H1 (cell line): ENCODE data around the gene MDFI. TPM values are rescaled to one million over a fixed set of nuclear protein-coding genes. Genes with fewer than 3 reads are reported as not detected.
A peak's percentile ranks its signal among the peaks of the same experiment; 100 is the strongest.

Source experiments
- CTCF ChIA-PET: fragments of 300-600 bp; sonication (Branson Sonifier 250); formaldehyde crosslinking; loops from one replicate; lab custom pipeline; 2021; ENCODE audit not compliant: partially characterized antibody; lab: Charles Lee
- POLR2A ChIA-PET: fragments of 300-600 bp; sonication (Branson Sonifier 250); formaldehyde crosslinking; loops from one replicate; lab custom pipeline; 2021; ENCODE audit warnings: inconsistent platforms; ENCODE audit not compliant: partially characterized antibody; lab: Charles Lee
- DNase-seq, 2 experiments: peaks; one replicate each; pipeline versions ENCODE4 v3.0.0 to v3.0.0-alpha.2; 2010 to 2022; ENCODE audit warnings: low spot score in 2 of 2, low read depth in 1 of 2, mixed read lengths in 1 of 2
- FAIRE-seq: peaks from 2 replicates; lab custom pipeline; 2011; peaks lifted over from hg19 to GRCh38; lab: Jason Lieb, UNC
- H2AFZ ChIP-seq: 2 replicates; pipeline ENCODE4 v1.8.1; 2012; ENCODE audit warnings: low read length, inconsistent platforms
- H2AK5ac ChIP-seq: 2 replicates; pipeline ENCODE4 v1.6.1; 2013; ENCODE audit warnings: low read depth, low read length
- H2BK120ac ChIP-seq: replicated peaks from 2 replicates; pipeline ENCODE3; 2013; ENCODE audit warnings: low read depth, low read length, inconsistent platforms
- H2BK12ac ChIP-seq: 2 replicates; pipeline ENCODE4 v1.6.1; 2013; ENCODE audit warnings: low read depth, low read length
- H2BK15ac ChIP-seq: 2 replicates; pipeline ENCODE4 v1.6.1; 2013; ENCODE audit warnings: low read length
- H2BK20ac ChIP-seq: 2 replicates; pipeline ENCODE4 v1.6.1; 2013; ENCODE audit warnings: low read length
- H2BK5ac ChIP-seq: 2 replicates; pipeline ENCODE4 v1.6.1; 2013; ENCODE audit warnings: low read depth, low read length
- H3K14ac ChIP-seq: 2 replicates; pipeline ENCODE4 v1.6.1; 2013; ENCODE audit warnings: inconsistent platforms; ENCODE audit not compliant: insufficient read length
- H3K18ac ChIP-seq: 2 replicates; pipeline ENCODE4 v1.6.1; 2013; ENCODE audit warnings: low read length; ENCODE audit errors: extremely low read depth
- H3K23ac ChIP-seq: 2 replicates; pipeline ENCODE4 v1.6.1; 2013; ENCODE audit warnings: inconsistent platforms; ENCODE audit not compliant: insufficient read length
- H3K23me2 ChIP-seq: 2 replicates; pipeline ENCODE4 v1.6.1; 2013; ENCODE audit warnings: low read depth, low read length
- H3K27ac ChIP-seq: 2 replicates; pipeline ENCODE4 v1.6.1; 2011; ENCODE audit warnings: low read depth, low read length, inconsistent platforms
- H3K27me3 ChIP-seq, 4 experiments: replicated peaks in 1 of 4; 1 replicate in 1 of 4; 2 replicates in 3 of 4; pipeline versions ENCODE4 v1.6.1 to v1.8.1; 2011 to 2013; ENCODE audit warnings: low read length in 3 of 4, mild to moderate bottlenecking in 3 of 4, inconsistent platforms in 2 of 4, mixed read lengths in 2 of 4, moderate library complexity in 1 of 4; ENCODE audit not compliant: control insufficient read depth in 3 of 4, insufficient read depth in 3 of 4; ENCODE audit errors: extremely low read depth in 1 of 4
- H3K36me3 ChIP-seq, 4 experiments: 2 replicates each; pipeline versions ENCODE4 v1.6.1 to v1.8.1; 2011 to 2013; ENCODE audit warnings: mild to moderate bottlenecking in 4 of 4, low read length in 3 of 4, moderate library complexity in 2 of 4, control low read depth in 1 of 4, inconsistent platforms in 1 of 4; ENCODE audit not compliant: insufficient read depth in 4 of 4, control insufficient read depth in 2 of 4
- H3K4ac ChIP-seq: replicated peaks from 2 replicates; pipeline ENCODE3; 2013; ENCODE audit warnings: low read length, low read depth, mixed read lengths, inconsistent platforms; ENCODE audit not compliant: insufficient read length
- H3K4me1 ChIP-seq, 4 experiments: replicated peaks in 1 of 4; 1 replicate in 1 of 4; 2 replicates in 3 of 4; pipeline versions ENCODE4 v1.6.1 to v1.8.1; 2011 to 2013; ENCODE audit warnings: low read length in 3 of 4, inconsistent platforms in 2 of 4, mixed read lengths in 1 of 4; ENCODE audit not compliant: insufficient read depth in 4 of 4, control insufficient read depth in 3 of 4
- H3K4me2 ChIP-seq, 2 experiments: 2 replicates each; pipeline versions ENCODE4 v1.6.1 to v1.8.1; 2011 to 2013; ENCODE audit warnings: low read depth in 2 of 2, low read length in 2 of 2, control low read depth in 1 of 2, inconsistent platforms in 1 of 2, mild to moderate bottlenecking in 1 of 2; ENCODE audit not compliant: insufficient read depth in 1 of 2
- H3K4me3 ChIP-seq, 4 experiments: fragments of 200-600, 300-600 bp in 1 of 4; sonication (generic), shearing (Covaris generic), sonication (Bioruptor Twin) in 1 of 4; 2 replicates each; pipeline versions ENCODE4 v1.5.1 to v1.8.1; 2011 to 2016; ENCODE audit warnings: low read length in 4 of 4, low read depth in 3 of 4, control low read depth in 2 of 4, inconsistent platforms in 2 of 4, mild to moderate bottlenecking in 2 of 4, mixed read lengths in 1 of 4, moderate library complexity in 1 of 4; ENCODE audit not compliant: insufficient read depth in 2 of 4; ENCODE audit errors: extremely low read depth in 1 of 4
- H3K56ac ChIP-seq: replicated peaks from 2 replicates; pipeline ENCODE3; 2013; ENCODE audit warnings: low read depth, mild to moderate bottlenecking, mixed read lengths, low read length, inconsistent platforms; ENCODE audit not compliant: insufficient read length
- H3K79me1 ChIP-seq: 2 replicates; pipeline ENCODE4 v1.6.1; 2013; ENCODE audit warnings: low read depth, low read length, control low read depth
- H3K79me2 ChIP-seq, 2 experiments: 2 replicates each; pipeline versions ENCODE4 v1.6.1 to v1.8.1; 2012 to 2013; ENCODE audit warnings: low read length in 2 of 2, mild to moderate bottlenecking in 2 of 2, inconsistent platforms in 1 of 2; ENCODE audit not compliant: insufficient read depth in 2 of 2, control insufficient read depth in 1 of 2
- H3K9ac ChIP-seq, 4 experiments: replicated peaks in 1 of 4; 1 replicate in 1 of 4; 2 replicates in 3 of 4; pipeline versions ENCODE4 v1.6.1 to v1.8.1; 2011 to 2013; ENCODE audit warnings: low read depth in 3 of 4, low read length in 3 of 4, control low read depth in 2 of 4, mild to moderate bottlenecking in 2 of 4, moderate library complexity in 2 of 4, inconsistent platforms in 1 of 4; ENCODE audit errors: extremely low read depth in 1 of 4
- H3K9me3 ChIP-seq, 2 experiments: 2 replicates each; pipeline versions ENCODE4 v1.6.1 to v1.8.1; 2012 to 2013; ENCODE audit warnings: mild to moderate bottlenecking in 2 of 2, moderate library complexity in 2 of 2, control low read depth in 1 of 2, inconsistent platforms in 1 of 2, low read depth in 1 of 2, low read length in 1 of 2, mixed read lengths in 1 of 2; ENCODE audit not compliant: insufficient read depth in 2 of 2
- H4K20me1 ChIP-seq, 2 experiments: replicated peaks in 1 of 2; 2 replicates each; pipeline versions ENCODE3 to v1.8.1; 2011 to 2013; ENCODE audit warnings: inconsistent platforms in 2 of 2, low read length in 2 of 2, mild to moderate bottlenecking in 1 of 2; ENCODE audit not compliant: insufficient read depth in 2 of 2, control insufficient read depth in 1 of 2
- H4K5ac ChIP-seq: 2 replicates; pipeline ENCODE4 v1.6.1; 2013; ENCODE audit warnings: low read length, low read depth, mixed read lengths, inconsistent platforms; ENCODE audit not compliant: insufficient read length
- H4K8ac ChIP-seq: 2 replicates; pipeline ENCODE4 v1.8.0; 2013; ENCODE audit warnings: mild to moderate bottlenecking, moderate library complexity, low read length, inconsistent platforms; ENCODE audit not compliant: insufficient read depth; ENCODE audit errors: extremely low read depth
- H4K91ac ChIP-seq: replicated peaks from 2 replicates; pipeline ENCODE3; 2013; ENCODE audit warnings: low read length, mixed read lengths, inconsistent platforms; ENCODE audit not compliant: insufficient read length
- BCL11A ChIP-seq, 2 experiments: IDR thresholded peaks; one replicate each; pipeline ENCODE4 v1.6.1; 2011; ENCODE audit warnings: low read depth in 2 of 2, low read length in 2 of 2, mild to moderate bottlenecking in 2 of 2
- CBX8 ChIP-seq: fragments of 300-800, 300-1000 bp; sonication (generic); IDR thresholded peaks from 2 replicates; pipeline ENCODE4 v1.7.1; 2016; ENCODE audit warnings: low read depth, low read length, borderline replicate concordance
- EP300 ChIP-seq, 2 experiments: IDR thresholded peaks; 1 replicate in 1 of 2; 2 replicates in 1 of 2; pipeline ENCODE4 v1.6.1; 2011 to 2012; ENCODE audit warnings: low read depth in 2 of 2, low read length in 2 of 2, mild to moderate bottlenecking in 2 of 2, borderline replicate concordance in 1 of 2, inconsistent platforms in 1 of 2, moderate library complexity in 1 of 2
- HDAC6 ChIP-seq: IDR thresholded peaks from one replicate; pipeline ENCODE4 v1.7.1; 2012; ENCODE audit warnings: low read depth, mild to moderate bottlenecking, inconsistent platforms, low read length, moderate library complexity
- JUN ChIP-seq: IDR thresholded peaks from 2 replicates; pipeline ENCODE4 v1.6.1; 2011; ENCODE audit warnings: low read depth, mild to moderate bottlenecking, improper control_type of control experiment, low read length
- KDM4A ChIP-seq: IDR thresholded peaks from one replicate; pipeline ENCODE4 v1.7.1; 2012; ENCODE audit warnings: low read depth, mild to moderate bottlenecking, moderate library complexity, low read length, inconsistent platforms; ENCODE audit not compliant: severe bottlenecking
- NRF1 ChIP-seq: IDR thresholded peaks from 2 replicates; pipeline ENCODE4 v1.6.1; 2011; ENCODE audit warnings: mild to moderate bottlenecking, low read depth, low read length, improper control_type of control experiment
- SP2 ChIP-seq: IDR thresholded peaks from 2 replicates; pipeline ENCODE4 v1.6.1; 2012; ENCODE audit warnings: mild to moderate bottlenecking, low read length, inconsistent platforms
- SUZ12 ChIP-seq: fragments of 200-600 bp; sonication (generic); IDR thresholded peaks from 2 replicates; pipeline ENCODE4 v1.6.1; 2012; ENCODE audit warnings: mild to moderate bottlenecking, inconsistent platforms, low read length, moderate library complexity, mixed read lengths
- TAF1 ChIP-seq: IDR thresholded peaks from 2 replicates; pipeline ENCODE4 v1.6.1; 2011; ENCODE audit warnings: mild to moderate bottlenecking, low read depth, low read length
- WGBS, 2 experiments: shearing (Covaris generic) in 1 of 2; methylation state at CpG; one replicate each; pipeline versions ENCODE4 v1.1.6 to v1.1.7; 2013 to 2015; ENCODE audit warnings: low lambda C conversion rate in 2 of 2, mixed read lengths in 2 of 2, inconsistent platforms in 1 of 2, low coverage in 1 of 2, missing lambda C conversion rate in 1 of 2; ENCODE audit not compliant: insufficient replicate concordance in 2 of 2, insufficient coverage in 1 of 2, insufficient read length in 1 of 2; ENCODE audit errors: extremely low coverage in 1 of 2, missing lambda C conversion rate in 1 of 2; 5-methylcytosine and 5-hydroxymethylcytosine counted together
- polyA plus RNA-seq, 7 experiments: library from polyadenylated mRNA; depleted of rRNA in 3 of 7; stranded (reverse) in 5 of 7; unstranded in 2 of 7; fragments of >200 nt in 5 of 7; fragments of 200-250 nt in 2 of 7; gene quantifications; 1 replicate in 5 of 7; 2 replicates in 1 of 7; 4 replicates in 1 of 7; pipeline versions ENCODE4 v1.2.1 to v1.2.3, GENCODE V29; 2011 to 2013; ENCODE audit warnings: missing spikeins in 2 of 7, mixed read lengths in 2 of 7
- total RNA-seq: library from RNA; stranded (reverse); fragmentation: NEBNext Ultra II Directional; extraction: Animal tissue kit (Norgen Biotek cat#: 25700); gene quantifications from 2 replicates; pipeline ENCODE4 v1.2.1, GENCODE V29; 2021

MDFI gene
- total and polyA plus RNA-seq, 2 of the 8 experiments (the other 6 are each of a cell fraction or from before 2014, with no cell fraction given), result 41.0 to 65.6 TPM

- Histone ChIP-seq H2BK20ac (no peak overlapping the region), H3K18ac (no peak overlapping the region), H3K36me3 (peaks cover 0 to 11% (median 2%) of the 10 kb centered on the region in 4 experiments; a peak in 4 of 8 replicates), H3K27ac (no peak overlapping the region), H3K9me3 (no peaks in the 10 kb centered on the region), H4K8ac (no peak overlapping the region), H2AK5ac (0 out of 2 replicates have a peak overlapping the region, but pooled peaks have one; percentile 65), H2BK120ac (no peak overlapping the region), H3K4me2 (no peak overlapping the region), H3K79me1 (no peaks in the 10 kb centered on the region; the same call in 1 of the 2 replicates), H3K14ac (no peak overlapping the region), H2BK5ac (no peak overlapping the region), H3K23ac (no peak overlapping the region), H4K91ac (no peak overlapping the region), H3K23me2 (no peaks in the 10 kb centered on the region; the same call in 1 of the 2 replicates), H3K4me3 (no peak overlapping the region), H2BK15ac (no peak overlapping the region; the same call in 1 of the 2 replicates), H4K5ac (no peak overlapping the region), H3K4me1 (peaks cover 0 to 33% (median 25%) of the 10 kb centered on the region in 4 experiments; a peak in 6 of 7 replicates), H3K4ac (no peak overlapping the region), H3K79me2 (no peaks in the 10 kb centered on the region), H4K20me1 (peaks cover 5 to 14% of the 10 kb centered on the region in 2 experiments), H3K27me3 (peaks cover 0 to 3% (median under 1%) of the 10 kb centered on the region in 4 experiments; a peak in 5 of 7 replicates), H2BK12ac (no peak overlapping the region), H3K56ac (no peak overlapping the region), H3K9ac (no peak overlapping the region), H2AFZ (no peak overlapping the region)
- no peak for DNase-seq
- CTCF ChIA-PET, result interaction anchor here (0.6 to 6.5 kb wide), 7 partner anchors 33 to 327 kb away, joined by 3 to 32 read pairs (median 11); no protein-coding TSS in a partner anchor
- 94% methylated on average over 9 of the region's 9 CpGs; no CpG with 5 or more reads in 1 of the 2 experiments for WGBS, 2 experiments
- FAIRE-seq, result no peak
- TF ChIP-seq JUN (no peak), SP2 (no peak), EP300 (IDR thresholded peaks at IDR 0.05; ENCODE audit: borderline replicate concordance in 1 of 2, low read depth in 2 of 2, low read length in 2 of 2) (no peak), NRF1 (no peak), BCL11A (IDR thresholded peaks at IDR 0.05; ENCODE audit: low read depth in 2 of 2, low read length in 2 of 2) (no peak), KDM4A (no peak), TAF1 (no peak), CBX8 (no peak), HDAC6 (no peak), SUZ12 (no peak)
- POLR2A ChIA-PET, result interaction anchor here (0.7 to 1.8 kb wide), 3 partner anchors 10 to 47 kb away, joined by 3 to 5 read pairs (median 3); no protein-coding TSS in a partner anchor
Measured at GRCh38 chr6:41647061-41647511, 8.8 kb downstream of the MDFI start.
